ENCODE data around the gene MECR.

Gene MECR

GRCh38 chr1:29197993-29198392, 32.7 kb downstream of the MECR start:
- DNase-seq = no peak

DNA sequence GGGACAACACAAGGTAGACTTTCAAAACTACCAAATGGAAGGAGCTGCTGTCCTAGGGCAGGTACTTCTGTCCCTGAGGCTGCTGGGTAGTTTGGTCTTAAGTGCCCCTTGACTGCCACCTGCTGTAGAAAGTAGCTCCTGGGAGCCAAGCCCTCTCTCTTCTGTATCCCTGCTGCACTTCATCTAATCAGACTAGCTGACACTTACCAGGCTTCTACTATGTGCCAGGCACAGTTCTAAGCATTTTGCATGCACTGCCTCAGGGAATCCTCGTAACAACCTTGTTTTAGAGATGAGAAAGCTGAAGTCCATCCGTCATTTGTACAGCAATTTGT, 33.2 kb downstream of the MECR start:
- peak; percentile 19 for DNase-seq

GRCh38 chr1:29196863-29197589, 33.7 kb downstream of the MECR start:
- DNase-seq = no peak

DNA sequence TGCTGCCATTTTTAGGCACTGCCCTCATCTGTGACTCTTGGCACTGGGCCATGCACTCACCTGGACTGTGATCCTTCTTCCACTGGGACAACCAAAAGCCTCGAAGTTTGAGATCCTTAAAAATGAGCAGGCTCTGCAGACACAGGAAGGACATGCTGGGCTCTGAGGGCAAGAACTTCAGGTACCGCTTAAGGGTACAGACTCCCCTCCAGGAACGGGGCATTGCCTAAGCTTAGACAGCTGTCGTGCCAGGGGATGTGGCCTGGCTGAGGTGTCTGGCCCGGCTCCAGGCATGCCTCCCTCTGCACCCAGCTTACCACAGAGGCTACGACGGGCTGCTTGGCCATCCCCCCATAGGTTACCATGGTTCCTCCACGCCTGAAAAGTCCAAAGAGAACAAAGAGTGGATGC, 34.8 kb downstream of the MECR start:
- no peak for DNase-seq

DNA sequence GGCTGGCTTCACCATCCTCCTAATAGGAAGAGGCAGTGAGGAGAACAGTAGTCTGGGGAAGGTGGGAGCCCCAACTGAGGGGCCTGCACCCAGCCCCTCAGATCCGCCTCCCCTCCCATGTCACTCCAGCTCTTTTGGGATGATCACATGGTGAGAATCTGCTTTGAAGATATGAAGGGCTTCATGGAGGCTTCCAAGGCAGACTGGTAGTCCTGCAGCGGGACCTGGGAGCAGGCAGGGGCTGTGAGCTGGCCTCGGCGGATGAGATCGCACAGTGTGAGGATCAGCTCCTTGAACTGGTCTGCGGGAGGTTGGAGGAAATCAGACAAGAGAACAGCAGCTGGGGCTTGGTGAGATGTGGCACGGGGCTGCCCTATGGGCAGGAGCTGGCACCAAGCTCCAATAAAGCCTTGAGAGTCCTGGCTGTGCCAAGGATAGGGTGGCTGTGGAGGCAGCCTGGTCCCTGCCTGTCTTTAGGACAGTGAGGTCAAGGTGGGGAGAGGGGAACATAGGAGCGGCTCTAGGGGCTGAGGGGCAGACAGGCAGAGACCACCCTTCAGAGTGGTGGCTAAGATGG, 36.8 kb downstream of the MECR start:
- DNase-seq = no peak

DNA sequence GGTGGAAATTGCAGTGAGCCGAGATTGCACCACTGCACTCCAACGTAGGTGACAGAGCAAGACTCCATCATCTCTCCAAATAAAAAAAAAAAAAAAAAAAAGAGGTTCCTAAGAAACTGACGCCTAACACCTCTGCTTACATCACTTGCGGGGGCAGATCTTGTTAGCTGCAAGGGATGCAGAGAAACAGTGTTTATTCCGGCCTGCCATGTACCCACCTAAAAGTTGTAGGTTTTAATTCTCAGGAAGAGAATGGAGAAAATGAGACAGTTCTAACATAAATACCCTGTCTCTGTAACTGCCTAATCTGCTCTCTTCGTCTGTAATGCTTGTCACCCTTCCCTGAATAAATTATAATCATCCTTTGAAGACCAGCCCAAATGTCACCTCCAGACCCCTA, 40.0 kb downstream of the MECR start:
- no peak for DNase-seq

DNA sequence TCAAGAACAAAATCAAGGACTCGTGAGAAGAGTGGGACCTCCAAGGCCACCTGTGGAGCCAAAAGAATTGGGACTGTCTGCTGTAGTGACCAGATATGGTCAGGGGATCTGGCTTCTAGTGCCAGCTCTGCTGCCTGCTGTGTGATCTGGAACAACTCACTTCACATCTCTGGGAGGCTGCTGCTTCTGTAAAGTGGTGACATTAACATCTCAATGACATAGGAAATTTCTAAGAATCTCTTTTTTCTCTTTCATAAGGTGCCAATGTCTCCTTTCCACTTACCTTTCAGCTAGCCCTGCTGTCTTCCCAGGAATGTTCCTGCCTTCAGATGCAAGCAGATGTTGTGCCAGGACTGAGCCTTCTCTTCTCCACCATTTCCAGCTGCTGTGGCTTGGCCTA, 44.0 kb downstream of the MECR start:
- no peak for DNase-seq

DNA sequence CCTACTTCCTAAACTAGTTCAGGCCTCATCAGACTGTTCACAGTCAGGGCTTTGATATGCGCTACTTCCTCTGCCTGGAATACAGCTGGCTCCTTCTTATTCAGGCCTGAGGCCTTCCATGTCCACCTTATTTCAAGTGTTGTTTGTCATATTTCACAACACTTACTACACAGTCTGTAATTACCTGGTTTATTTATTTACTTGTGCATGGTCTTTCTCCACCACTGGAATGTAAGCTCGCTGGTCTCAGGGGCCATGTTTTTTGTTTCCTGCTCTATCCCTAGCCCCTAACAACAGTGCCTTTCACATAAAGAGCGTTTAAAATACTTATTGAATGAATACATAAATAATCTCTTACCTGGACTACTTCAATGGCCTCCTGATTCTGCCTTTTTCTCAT, 44.5 kb downstream of the MECR start:
- no peak for DNase-seq

DNA sequence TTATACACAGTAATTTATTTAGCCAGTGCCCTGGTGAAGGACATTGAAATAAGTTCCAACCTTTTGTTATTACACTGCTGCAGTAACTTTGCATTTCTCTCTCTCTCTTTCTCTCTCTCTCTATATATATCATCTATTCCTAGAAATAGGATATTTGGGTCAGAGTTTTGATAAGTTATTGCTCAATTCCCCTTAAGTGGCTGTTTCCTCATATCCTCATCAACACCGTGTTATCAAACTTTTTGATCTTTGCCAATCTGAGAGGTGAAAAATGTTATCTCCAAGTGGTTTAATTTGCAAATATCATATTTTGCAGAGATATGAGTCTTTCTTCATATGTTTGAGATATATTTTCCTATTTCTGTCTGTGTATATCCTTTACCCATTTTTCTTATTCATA, 47.4 kb downstream of the MECR start:
- DNase-seq = no peak

DNA sequence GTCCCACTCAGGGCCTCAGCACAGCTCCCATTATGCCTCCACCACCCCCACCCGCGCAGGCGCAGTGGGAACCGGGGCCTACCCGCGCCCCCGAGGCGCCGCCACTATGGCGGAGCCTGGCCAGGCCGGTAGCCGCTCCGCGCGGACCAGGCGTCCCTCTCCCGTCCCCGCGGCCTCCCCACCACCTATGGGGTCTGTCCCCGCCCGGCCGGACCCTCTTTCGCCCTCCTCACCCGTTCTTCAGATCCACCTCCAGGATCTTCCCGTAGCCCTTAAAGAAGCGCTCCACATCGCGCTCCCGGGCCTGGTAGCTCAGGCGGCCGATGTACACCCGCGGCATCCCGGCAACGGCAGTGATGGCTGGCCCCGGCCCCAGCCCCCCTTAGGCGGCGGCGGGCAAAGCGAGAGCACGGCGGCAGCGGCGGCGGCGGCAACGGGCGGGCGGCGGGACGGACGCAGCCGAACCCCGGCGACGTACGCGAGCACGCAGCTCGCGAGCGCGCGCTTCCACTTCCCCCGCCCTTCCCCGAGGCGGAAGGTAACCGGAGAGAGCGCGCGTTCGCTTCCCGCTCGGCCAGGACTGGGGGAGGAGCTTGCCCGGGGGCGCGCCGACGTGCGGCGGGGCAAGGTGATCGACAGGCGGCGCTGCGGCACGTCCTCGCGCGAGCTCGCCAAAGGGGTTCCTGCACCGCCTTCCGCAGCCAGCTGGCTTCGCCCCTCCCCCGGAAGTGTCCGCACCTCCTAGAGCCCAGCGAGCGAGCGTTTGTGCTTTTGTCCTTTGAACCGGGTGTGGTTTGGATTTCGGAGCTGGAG, 49.1 kb downstream of the MECR start, which contains the start of gene SRSF4:
TSS of gene SRSF4 (minus strand) at position 488 of the 813 bp plus-strand sequence. CDS start at position 340, 148 bp downstream.
- peak; percentile 98 for DNase-seq

GRCh38 chr1:29180497-29181412, 50.0 kb downstream of the MECR start:
- peak; percentile 52 for DNase-seq

GRCh38 chr1:29179641-29180184, 51.0 kb downstream of the MECR start:
- DNase-seq = no peak

GRCh38 chr1:29177022-29177705, 53.6 kb downstream of the MECR start:
- DNase-seq = no peak

GRCh38 chr1:29176576-29176975, 54.2 kb downstream of the MECR start:
- no peak for DNase-seq

- DNase-seq = no peak
These were observed 58.3 kb downstream of the MECR start for GRCh38 chr1:29172415-29172939.

DNA sequence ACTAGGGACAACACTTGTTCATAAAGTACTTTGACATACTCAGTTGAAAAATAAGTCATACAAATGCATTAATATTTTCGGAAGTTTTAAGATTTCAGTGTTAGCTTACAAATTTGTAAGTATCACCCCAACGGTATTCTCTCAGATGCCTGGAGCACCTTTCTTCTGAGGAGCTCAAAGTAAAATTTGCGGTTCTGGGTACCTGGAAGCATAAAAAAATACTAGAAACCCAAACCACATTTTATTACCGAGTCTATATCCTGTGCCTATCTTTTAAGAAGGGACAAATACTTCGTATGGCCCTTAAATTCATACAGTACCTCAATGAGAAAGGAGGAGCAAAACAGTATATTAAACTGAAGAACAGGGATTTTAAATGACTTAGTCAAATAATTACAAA, 59.2 kb downstream of the MECR start:
- no peak for DNase-seq

DNA sequence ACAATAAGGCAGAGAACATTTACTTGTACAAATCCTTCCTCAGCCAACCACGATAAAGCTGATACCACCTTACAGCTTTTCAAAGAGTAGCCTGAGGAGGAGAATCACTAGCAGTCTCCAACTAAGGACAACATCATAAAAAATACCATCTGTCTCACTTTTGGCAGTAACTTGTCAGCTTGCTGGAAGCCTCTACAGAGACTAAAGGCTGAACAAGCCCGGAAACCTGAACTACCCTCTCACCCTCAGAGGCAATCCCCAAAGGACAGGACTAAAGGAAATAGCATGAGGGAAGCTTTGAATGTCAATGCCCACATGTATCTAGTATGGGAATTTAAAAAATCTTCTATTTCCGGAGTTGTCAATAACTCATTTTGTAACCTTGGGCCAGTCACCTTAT, 59.6 kb downstream of the MECR start:
- DNase-seq = no peak

- no peak for DNase-seq
These were observed 60.8 kb downstream of the MECR start for GRCh38 chr1:29169976-29170375.

GRCh38 chr1:29167904-29168303, 62.8 kb downstream of the MECR start:
- no peak for DNase-seq

DNA sequence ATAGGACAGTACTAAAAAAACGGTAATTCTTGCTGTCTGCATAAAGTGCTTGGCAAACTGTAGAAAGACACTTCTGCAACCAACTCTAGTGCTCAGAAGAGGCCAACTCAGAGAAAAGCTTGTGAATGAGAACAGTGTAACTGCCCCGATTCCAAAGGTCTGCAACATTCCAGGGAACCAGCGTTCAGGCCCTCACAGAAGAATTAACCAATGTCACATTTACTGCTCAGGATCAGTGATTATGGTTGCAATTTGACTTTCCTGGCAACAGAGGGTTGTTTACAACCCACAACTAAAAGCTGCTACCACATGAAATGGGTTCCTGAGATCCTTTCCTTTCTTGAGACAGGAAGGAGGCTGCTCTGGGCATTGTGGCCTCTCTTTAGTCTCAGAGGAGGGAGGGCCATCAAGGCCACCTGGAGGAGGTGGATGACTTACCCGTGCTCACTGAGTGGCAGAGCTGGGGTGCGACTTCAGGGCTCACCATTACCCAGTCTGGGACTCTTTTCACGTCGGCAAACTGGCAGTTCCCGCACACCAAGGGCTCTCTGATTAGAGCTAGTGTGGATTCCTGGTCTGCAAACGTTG, 64.3 kb downstream of the MECR start:
- DNase-seq = no peak

- no peak for DNase-seq
These were observed 66.1 kb downstream of the MECR start for GRCh38 chr1:29164588-29164987.
